GM21447 (cell line): Measurements from ENCODE around the gene HERC4.
A peak's percentile ranks its signal among the peaks of the same experiment; 100 is the strongest.
"Not testable (repeated sequence)": the region's sequence is repeated elsewhere in the genome, so short reads cannot be mapped to it uniquely, and the experiment has no call there.

Experiments
- ATAC-seq: cut with Tn5 transposase; IDR thresholded peaks from one replicate; pipeline ENCODE4 v1.9.1; 2021; ENCODE audit not compliant: unreplicated experiment

HERC4 gene

DNA sequence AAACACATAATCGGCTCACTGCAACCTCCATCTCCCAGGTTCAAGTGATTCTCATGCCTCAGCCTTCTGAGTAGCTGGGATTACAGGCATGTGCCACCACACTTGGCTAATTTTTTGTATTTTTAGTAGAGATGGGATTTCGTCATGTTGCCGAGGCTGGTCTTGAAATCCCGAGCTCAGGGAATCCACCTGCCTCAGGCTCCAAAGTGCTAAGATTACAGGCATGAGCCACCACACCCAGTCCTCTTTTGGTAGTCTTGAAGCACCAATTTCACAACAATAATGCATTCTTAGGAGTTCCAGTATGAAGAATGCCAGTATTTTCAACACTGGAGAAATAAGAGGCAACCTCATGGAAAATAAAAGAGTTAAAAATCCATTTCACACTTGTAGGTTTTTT, 109.0 kb downstream of the HERC4 start:
- ATAC-seq, result not testable (repeated sequence)

DNA sequence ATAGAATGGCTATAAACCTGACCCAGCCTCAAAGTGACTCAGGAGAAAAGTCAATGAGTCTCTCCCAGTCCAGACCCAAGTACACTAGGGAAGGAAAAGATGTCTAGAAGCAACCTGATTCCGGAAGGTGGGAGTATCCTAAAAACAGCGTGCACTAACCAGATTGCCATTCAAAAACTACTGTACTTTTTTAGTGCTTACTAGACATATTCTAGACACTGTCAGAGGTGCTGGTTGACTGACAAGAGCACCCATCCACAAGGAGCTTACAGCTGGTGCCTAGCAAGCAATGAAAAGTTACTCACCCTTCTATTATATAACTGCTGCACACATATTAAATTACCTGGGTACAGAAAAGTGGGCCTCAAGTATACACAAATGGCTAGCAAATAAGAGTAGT, 109.6 kb downstream of the HERC4 start:
- ATAC-seq, result no peak

DNA sequence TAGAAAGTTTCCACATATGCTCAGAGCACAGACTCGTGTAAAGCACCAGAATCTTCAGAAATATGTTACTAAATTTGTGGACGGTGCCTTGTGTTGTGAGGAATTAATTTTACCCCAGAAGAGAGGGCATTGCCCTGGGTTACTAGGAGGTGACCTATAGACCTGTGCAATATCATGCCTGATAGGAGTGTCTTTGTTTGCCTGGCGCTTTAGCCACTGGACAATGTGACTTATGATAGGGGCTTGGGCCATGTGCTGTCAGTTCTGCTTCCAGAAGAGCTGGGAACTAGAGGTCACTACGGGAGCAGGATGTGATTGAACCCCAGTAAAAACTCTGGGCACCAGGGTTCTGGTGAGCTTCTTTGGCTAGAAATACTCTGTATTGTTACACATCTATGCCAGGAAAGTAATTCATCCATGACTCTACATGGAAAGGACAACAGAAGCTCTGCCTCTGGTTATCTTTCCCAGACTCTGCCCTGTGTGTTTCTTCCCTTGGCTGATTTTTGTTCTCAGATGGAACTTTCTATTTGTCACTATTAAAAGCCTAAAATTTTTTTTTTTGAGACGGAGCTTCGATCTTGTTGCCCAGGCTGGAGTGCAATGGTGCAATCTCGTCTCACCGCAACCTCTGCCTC, 115.1 kb downstream of the HERC4 start:
- no peak for ATAC-seq

DNA sequence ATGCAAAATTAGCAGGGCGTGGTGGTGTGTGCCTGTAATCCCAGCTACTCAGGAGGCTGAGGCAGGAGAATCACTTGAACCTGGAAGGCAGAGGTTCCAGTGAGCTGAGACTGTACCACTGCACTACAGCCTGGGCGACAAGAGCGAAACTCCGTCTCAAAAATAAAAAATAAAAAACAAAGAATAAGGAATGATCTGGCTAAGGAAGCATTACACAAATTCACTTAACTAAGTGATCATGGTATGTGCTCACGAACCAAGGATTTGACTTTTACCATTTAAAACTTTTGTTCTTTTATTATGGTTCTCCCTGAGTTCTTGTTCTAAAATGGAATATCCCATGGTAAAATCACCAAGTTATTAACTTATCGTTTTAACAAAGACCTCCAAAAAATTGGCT, 119.5 kb downstream of the HERC4 start:
- no peak for ATAC-seq

DNA sequence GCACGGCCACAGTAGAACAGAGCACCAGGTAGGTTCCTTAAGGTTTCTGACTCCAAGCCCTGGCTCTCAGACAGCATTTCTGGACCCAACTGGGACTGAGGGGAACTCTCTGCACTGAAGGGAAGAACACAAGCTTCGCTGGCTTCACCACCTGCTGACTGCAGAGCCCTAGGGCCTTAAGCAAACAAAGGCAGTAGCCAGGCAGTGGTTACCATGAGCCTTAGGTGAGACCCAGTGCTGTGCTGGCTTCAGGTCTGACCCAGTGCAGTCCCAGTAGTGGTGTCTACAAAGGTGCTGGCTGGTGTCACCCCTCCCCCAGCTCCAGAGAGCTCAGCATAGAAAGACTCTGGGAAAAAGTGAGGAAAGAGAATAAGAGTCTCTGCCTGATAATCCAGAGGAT, 131.2 kb downstream of the HERC4 start:
- ATAC-seq, result no peak

DNA sequence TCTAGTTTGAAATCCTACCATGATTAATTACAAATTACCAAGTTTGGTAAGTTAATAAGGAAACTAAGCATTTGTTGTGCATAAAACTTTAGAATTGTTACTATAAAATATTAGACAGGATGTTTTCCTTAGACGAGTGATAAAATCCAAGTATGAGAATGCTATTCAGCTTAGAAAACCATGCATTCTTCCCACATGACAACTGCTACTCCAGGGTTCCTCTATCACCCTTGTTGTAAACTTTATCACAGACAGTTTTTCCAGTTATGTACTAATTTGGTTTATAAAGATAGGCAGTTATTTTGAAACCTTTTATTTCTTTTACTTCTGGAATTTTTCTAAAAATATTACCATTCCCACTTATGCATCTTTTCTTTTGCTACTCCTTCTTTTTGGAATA, 138.7 kb downstream of the HERC4 start:
- ATAC-seq, result no peak

DNA sequence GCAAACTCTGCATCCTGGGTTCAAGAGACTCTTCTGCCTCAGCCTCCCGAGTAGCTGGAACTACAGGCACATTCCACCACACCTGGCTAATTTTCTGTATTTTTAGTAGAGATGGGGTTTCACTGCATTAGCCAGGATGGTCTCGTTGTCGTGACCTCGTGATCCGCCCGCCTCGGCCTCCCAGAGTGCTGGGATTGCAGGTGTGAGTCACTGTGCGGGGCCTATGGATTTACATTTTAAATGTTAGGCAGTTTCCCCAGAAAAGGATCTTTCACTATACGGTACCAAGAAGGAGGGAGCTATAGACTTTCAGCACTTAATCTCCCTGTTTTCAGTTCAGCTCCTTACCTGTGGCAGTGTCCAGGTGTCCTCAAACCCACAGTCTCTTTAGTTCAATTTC, 139.9 kb downstream of the HERC4 start:
- ATAC-seq, result no peak

DNA sequence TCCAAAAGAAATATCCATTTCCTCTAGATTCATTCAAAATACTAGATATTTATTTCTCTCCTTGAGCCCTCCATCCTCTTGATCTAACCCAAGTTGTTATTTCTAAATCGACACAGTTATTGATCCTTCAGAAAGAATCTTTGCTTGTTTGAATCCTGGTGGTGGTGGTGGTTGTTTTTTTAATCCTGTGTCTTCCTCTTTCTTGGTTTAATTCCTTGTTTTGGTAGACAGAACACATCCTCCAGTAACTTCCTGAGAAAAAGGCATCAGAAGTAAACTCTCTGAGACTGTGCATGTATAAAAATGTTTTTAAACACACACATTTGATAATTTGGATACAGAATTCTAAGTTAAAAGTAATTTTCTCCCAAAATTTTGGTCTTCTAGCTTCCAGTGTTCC, 140.7 kb downstream of the HERC4 start:
- no peak for ATAC-seq

DNA sequence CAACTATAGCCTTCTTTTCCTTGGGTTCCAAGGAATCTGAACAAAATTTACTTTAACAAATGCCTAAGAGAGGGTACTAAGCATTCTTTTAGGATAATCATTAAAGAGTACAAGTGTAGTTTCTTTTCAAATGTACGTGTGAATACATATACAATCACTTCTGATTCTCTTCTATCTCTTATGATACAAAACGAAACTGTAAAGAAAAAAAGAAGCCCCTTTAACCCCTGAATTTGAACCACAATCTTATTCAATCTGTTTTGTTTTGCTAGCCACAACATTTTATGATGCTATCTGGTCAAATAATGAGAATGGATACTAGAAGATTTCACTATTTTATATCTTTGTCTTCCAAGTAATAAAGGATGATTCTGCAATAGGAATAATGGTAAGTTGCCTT, 141.9 kb downstream of the HERC4 start:
- no peak for ATAC-seq

DNA sequence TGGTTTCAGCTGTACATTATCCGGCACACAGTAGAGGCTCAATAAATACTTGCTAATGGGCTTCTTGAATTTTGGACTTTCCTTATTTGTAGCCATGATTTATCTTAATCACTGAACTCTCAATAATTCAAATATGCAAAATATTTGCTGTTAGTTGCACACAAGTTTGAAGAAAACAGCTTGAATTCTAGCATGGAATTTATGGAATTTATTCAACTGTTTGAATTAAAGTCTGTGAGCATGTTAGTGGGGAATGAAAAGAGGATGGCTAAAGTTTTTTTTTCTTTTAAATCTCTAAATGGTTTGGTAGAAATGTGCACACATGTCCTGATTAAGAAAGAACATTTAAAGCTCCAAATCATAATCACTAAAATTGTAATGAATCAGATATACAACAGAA, 148.1 kb downstream of the HERC4 start:
- no peak for ATAC-seq

DNA sequence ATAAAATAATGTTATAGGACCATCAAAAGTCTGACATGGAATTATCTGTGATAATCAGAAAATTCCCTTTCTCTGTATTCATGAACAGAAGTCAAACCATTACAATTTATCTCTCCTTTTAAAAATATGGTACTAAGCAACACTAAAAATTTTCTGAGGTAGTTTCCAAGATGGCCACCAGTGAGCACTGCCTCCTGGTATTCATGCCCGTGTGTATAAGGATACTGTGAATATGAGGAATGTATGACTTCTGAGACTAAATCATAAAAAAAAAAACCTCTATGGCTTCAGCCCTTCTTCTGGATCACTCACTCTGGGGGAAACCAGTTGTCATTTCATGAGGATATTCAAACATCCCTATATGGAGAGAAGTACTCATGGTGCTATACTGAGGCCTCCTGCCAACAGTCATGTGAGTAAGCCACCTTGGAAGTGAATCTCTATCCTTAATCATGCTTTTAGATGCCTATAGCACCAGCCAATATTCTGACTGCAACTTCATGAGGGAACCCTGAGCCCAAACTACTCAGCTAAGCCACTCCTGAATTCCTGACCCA, 149.6 kb downstream of the HERC4 start:
- ATAC-seq, result no peak

DNA sequence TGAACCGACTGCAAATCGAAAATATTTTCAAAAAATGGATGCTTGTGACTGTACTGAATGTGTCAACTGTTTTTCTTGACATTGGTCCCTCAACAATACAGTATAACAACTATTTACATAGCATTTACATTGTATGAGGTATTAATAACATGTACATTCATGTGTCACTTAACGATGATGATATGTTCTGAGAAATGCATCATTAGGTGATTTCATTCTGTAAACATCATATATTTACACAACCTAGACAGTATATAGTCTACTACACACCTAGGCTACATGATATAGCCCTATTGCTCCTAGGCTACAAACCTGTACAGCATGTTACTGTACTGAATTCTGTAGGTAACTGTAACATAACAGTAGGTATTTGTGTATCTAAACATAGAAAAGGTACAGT, 150.9 kb downstream of the HERC4 start:
- no peak for ATAC-seq

DNA sequence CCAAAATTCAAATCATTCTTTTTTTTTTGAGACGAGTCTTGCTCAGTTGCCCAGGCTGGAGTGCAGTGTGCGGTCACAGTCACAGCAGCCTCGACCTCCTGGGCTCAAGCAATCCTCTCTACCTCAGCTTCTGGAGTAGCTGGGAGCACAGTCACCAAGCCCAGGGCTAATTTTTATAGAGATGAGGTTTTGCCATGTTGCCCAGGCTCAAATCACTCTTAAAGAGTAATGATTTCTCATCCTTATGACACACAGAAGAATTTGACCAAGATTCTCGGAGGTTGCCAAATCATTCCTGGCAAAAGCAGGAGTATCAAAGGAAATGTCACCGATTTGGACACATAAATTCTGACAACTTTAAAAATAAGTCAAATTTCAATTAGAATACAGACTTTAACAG, 151.5 kb downstream of the HERC4 start:
- no peak for ATAC-seq

DNA sequence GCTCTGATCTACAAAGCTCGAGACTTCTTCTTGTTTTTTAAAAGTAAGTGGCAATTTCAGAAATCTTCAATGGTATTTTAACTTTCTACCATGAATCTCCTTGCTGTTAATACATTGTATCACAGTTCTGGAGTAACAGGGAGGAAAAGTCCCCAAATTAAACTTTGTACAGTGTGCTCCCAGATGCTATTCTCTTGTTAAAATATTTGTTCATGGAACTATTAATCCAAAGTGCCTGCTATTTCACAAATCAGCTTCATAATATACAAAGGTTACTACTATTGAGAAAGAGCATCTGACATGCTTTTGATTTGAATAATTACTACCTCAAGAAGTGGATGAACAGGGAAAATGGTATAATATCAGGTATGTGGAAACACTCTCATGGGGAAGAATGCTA, 154.0 kb downstream of the HERC4 start:
- ATAC-seq, result no peak

DNA sequence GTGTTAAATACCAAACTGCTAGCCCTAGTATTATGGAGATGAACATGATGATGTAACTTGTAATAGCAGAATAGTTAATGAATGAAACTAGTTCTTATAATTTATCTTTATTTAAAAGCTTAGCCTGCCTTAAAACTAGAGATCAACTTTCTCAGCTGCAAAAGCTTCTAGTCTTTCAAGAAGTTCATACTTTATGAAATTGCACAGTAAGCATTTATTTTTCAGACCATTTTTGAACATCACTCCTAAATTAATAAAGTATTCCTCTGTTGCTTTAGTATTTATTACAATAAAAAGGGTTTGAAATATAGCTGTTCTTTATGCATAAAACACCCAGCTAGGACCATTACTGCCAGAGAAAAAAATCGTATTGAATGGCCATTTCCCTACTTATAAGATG, 157.4 kb downstream of the HERC4 start:
- ATAC-seq, result no peak

DNA sequence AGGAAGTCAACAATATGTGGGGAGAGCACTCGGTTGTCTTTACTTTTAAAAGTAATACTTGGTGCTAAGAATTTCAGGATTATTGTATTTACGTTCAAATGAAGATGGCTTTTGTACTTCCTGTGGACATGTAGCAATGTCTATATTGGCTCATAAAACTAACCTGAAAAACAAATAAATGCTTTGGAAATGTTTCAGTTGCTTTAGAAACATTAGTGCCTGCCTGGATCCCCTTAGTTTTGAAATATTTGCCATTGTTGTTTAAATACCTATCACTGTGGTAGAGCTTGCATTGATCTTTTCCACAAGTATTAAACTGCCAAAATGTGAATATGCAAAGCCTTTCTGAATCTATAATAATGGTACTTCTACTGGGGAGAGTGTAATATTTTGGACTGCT, 157.9 kb downstream of the HERC4 start:
- no peak for ATAC-seq

DNA sequence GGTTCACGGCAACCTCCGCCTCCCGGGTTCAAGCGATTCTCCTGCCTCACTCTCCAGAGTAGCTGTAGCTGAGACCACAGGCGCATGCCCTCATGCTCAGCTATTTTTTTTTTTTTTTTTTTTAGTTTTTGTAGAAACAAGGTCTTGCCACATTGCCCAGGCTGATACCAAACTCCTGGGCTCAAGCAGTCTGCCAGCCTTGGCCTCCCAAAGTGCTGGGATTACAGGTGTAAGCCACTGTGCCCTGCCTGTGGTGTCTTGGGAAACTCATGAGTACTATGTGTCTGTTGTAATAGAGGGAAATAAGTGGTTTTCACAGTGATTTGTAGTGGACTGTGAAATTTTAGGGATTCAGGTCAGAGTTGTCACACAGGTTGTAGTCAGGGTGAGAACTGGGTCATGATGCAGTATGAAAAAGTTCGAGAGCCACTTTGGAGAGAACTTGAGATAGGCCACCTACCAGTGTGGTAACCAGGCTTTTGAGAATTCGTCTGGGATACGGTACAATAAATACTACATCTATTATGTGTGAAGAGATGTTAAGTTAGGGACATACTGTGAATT, 160.2 kb downstream of the HERC4 start:
- ATAC-seq, result no peak

DNA sequence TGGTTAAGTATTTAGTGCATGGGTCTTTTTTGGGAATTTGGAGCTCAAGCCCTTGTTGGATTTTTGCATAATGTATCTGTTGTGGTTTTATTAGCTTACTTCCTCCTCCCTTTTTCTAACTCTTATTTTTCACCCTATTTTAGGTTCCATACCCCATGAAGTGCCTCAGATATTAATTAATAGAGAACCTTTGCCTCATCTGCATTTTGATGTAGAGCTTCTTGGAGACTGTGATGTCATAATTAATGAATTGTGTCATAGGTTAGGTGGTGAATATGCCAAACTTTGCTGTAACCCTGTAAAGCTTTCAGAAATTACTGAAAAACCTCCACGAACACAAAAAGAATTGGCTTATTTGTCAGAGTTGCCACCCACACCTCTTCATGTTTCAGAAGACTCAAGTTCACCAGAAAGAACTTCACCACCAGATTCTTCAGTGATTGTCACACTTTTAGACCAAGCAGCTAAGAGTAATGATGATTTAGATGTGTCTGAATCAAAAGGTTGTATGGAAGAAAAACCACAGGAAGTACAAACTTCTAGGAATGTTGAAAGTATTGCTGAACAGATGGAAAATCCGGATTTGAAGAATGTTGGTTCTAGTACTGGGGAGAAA, 162.6 kb downstream of the HERC4 start:
- no peak for ATAC-seq

DNA sequence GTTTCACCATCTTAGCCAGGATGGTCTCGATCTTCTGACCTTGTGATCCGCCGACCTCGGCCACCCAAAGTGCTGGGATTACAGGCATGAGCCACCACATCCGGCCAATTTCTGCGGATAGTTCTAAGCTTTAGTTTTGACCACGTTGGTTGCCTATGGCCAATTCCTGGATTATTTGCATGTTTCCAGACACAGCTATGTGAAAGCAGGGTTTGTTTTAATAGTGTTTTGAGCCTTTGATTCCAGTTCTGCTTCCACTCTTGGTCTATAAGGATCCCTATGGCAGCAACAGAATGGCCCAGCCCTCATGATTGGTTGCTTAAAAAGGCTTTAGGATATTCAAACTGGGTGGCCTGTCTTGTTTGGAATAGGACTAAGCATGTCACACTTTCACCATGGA, 171.5 kb downstream of the HERC4 start:
- no peak for ATAC-seq

DNA sequence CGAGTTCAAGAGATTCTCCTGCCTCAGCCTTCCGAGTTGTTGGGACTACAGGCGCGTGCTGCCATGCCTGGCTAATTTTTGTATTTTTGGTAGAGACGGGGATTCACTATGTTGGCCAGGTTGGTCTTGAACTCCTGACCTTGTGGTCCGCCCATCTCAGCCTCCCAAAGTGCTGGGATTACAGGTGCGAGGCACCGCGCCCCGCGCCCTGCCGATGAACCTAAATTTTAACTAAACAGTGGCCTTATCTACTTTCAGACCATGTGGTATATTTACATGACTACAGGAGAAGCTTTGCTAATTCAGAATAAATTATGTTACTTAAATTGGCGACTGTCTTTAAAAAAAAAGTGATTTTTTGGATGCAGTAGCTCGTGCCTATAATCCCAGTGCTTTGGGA, 181.4 kb downstream of the HERC4 start:
- no peak for ATAC-seq

DNA sequence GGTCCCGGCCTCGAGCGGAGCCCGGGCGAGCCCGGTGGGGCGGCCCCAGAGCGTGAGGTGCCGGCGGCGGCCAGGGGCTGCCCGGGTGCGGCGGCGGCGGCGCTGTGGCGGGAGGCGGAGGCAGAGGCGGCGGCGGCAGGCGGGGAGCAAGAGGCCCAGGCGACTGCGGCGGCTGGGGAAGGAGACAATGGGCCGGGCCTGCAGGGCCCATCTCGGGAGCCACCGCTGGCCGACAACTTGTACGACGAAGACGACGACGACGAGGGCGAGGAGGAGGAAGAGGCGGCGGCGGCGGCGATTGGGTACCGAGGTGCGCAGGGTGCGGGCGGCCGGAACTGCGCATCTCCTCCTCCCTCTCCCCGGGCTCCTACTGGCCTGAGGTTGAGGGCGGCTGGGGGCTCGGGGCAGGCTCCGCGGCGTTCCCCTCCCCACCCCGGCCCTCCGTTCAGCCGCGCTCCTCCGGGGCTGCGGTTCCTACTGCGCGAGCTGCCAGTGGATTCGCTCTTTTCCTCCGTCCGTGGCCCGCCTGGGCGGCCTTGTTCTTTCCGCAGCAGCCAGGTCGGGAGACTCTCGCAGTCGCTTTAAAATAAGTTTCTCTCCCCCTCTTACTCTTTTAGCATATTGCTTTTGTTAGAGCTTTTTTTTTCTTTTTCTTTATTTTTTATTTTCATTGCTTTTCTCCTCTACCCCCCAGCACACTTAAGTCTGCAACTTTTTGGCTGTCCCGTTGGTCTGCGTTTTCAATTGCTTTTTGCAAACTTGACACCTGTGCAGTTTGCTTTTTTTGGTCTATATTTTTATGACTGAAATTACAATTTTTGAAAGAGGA, 190.0 kb downstream of the HERC4 start:
- ATAC-seq, result peak; percentile 66
